T-helper 22 cell (primary cell): ENCODE measurements around the gene SAMHD1.
"Not testable (repeated sequence)": the region's sequence is repeated elsewhere in the genome, so short reads cannot be mapped to it uniquely, and the experiment has no call there.

Source experiments
- DNase-seq: peaks from one replicate; pipeline ENCODE4 v3.0.0-alpha.2; 2020; ENCODE audit warnings: low read depth

The SAMHD1 gene

GRCh38 chr20:36951198-36951978 lies at the start of gene SAMHD1:
TSS of gene SAMHD1 (minus strand) at chr20:36951708. CDS start at chr20:36951643, 65 bp downstream.
- peak; percentile 79 for DNase-seq

DNA sequence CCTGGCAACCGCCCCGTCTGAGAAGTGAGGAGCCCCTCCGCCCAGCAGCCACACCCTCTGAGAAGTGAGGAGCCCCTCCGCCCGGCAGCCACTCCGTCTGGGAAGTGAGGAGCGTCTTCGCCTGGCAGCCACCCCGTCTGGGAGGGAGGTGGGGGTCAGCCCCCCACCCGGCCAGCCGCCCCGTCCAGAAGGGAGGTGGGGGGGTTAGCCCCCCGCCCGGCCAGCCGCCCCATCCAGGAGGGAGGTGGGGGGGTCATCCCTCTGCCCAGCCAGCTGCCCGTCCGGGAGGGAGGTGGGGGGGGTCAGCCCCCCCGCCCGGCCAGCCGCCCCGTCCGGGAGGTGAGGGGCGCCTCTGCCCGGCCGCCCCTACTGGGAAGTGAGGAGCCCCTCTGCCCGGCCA lies 48.7 kb upstream of the SAMHD1 start:
- DNase-seq: not testable (repeated sequence)

DNA sequence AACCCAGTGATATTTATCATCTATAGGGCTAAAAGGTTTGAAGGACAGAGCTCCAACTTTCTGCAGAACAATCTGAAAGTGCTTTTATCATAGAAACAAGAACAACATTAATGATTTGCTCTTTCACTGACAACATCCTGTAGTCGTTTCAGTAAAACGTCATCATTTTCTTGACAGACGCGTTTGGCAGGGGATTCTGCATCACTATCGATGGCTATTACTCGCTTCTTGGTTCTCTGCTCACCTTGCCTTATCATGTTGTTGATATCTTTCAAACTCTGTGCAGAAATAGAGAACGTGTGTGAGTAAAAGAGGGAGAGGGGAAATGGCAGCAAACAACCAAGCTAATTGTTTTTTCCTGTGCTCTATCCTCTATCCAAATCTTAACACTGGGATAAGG lies 47.1 kb upstream of the SAMHD1 start:
- no peak for DNase-seq

DNA sequence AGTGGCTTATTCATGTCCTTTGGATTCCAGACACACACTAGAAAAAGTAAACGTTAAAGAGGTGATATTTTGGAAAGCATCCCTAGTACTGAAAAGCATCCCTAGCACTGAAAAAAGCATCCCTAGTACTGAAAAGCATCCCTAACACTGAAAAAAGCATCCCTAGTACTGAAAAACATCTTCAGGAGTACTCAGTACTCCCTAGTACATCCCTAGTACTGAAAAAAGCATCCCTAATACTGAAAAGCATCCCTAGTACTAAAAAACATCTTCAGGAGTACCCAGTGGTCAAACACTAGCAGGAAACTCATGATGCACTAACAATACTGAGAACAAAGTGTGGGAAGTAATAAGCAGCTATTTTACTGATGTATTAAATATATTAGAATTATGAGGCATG lies 45.6 kb upstream of the SAMHD1 start:
- DNase-seq: no peak

- not testable (repeated sequence) for DNase-seq
Measured at GRCh38 chr20:36994221-36994620, 42.7 kb upstream of the SAMHD1 start.

DNA sequence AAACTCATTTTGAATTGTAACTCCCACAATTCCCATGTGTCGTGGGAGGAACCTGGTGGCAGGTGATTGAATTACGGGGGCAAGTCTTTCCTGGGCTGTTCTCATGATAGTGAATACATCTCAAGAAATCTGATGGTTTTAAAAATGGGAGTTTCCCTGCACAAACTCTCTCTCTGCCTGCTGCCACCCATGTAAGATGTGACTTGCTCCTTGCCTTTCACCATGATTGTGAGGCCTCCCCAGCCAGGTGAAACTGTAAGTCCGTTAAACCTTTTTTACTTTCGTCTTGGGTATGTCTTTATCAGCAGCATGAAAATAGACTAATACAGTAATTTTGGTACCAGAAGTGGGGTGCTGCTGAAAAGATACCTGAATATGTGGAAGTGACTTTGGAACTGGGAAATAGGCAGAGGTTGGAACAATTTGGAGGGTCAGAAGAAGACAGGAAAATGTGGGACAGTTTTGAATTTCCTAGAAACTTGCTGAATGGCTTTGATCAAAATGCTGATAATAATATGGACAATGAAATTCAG lies 41.4 kb upstream of the SAMHD1 start:
- no peak for DNase-seq

DNA sequence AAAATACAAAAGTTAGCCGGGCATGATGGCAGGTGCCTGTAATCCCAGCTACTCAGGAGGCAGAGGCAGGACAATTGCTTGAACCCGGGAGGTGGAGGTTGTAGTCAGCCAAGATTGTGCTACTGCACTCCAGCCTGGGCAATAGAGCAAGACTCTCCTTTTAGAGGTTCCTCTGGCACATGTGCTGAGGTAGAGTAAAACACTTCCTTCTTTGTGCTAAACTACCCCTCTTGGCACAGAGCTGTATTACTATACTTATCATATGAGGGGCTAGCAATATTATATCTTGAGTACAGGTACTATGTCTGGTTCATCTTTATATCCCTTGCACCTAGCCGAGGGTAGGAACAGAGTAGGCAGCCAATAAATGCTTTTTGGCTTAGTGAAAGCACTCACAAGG lies 40.2 kb upstream of the SAMHD1 start:
- no peak for DNase-seq

GRCh38 chr20:36989797-36990196 lies 38.3 kb upstream of the SAMHD1 start:
- DNase-seq: no peak

DNA sequence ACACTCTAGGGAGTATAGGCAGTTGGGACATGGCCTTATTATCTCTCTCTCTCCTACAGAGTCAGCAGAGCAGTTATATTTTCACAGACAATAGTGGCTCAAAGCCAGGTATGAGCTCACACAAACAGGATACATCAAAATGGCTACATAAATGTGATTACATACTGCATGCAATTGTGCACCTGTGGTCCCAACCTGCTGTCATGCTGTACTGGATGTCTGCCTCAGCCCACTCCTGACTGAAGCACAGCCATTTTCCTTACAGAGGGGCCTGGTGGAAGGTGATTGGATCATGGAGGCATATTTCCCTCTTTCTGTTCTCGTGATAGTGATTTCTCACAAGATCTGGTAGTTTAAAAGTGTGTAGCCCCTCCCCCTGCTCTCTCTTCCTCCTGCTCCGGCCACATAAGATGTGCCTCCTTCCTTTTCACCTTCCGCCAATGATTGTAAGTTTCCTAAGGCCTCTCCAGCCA lies 37.0 kb upstream of the SAMHD1 start:
- no peak for DNase-seq

DNA sequence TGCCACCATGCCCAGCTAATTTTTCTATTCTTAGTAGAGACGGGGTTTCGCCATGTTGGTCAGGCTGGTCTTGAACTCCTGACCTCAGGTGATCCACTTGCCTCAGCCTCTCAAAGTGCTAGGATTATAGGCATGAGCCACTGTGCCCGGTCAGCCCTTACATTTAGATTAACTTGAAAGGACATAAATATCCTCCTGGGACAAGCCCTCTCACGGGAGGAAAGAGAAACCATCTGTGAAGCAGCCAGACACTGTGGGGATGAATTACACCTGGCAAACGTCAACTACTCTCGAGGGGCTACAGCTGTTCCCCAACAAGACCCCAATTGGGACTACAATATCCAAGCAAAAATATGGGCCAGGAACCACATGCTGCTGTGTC lies 32.7 kb upstream of the SAMHD1 start:
- no peak for DNase-seq

GRCh38 chr20:36975099-36975818 lies 23.8 kb upstream of the SAMHD1 start:
- DNase-seq: peak; percentile 67

DNA sequence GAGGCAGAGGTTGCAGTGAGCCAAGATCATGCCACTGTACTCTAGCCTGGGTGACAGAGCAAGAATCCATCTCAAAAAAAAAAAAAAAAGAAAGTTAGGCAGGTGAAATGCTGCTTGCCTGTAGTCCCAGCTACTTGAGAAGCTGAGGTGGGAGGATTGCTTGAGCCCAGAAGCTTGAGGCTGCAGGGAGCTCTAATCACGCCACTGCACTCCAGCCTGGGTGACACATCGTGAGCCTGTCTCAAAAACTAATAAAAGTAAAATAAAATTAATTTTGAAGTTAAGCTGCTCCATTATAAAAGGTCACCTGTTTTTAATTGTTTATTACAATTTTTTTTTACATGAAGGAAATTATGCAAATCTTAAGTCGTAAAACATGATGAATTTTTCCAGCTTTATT lies 23.2 kb upstream of the SAMHD1 start:
- peak; percentile 12 for DNase-seq

GRCh38 chr20:36971103-36971502 lies 19.6 kb upstream of the SAMHD1 start:
- no peak for DNase-seq

DNA sequence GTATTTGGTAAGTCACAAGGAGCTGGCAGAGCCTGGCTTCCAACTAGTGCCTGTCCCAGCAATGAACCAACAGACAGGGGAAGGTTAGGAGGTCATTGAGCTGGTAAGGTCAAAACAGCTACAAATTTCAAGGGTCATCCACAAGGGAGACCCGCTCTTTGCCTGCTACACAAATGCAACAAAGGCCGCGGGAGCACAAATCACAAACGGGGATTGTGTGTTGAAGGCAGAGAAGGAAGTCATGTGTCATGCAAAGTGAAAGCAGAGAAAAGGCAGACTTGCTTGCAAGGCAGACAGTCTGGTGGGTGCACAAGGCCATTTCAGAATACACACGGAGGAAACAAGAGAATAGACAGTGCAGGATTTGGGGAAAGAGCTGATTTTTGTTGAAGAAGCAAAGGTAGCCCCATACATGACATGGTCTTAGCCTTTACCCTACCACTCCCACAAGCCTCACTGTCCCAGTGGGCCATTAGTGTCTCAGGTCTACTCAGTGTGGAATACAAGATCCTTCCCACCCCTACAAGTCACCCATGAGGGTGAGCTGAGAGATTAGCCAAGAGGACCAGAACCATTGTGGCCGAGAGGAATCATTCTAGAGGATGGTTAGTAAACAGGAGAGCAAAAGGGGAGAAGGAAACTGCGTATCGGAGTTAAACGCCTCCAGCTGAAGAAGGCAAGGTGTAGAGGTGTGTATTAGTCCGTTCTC lies 18.1 kb upstream of the SAMHD1 start:
- DNase-seq: no peak

- no peak for DNase-seq
Measured at GRCh38 chr20:36969051-36969450, 17.5 kb upstream of the SAMHD1 start.

GRCh38 chr20:36967636-36968035 lies 16.1 kb upstream of the SAMHD1 start:
- DNase-seq: no peak

- not testable (repeated sequence) for DNase-seq
Measured at GRCh38 chr20:36966965-36967364, 15.5 kb upstream of the SAMHD1 start.

- not testable (repeated sequence) for DNase-seq
Measured at GRCh38 chr20:36962354-36962941, 10.9 kb upstream of the SAMHD1 start.

DNA sequence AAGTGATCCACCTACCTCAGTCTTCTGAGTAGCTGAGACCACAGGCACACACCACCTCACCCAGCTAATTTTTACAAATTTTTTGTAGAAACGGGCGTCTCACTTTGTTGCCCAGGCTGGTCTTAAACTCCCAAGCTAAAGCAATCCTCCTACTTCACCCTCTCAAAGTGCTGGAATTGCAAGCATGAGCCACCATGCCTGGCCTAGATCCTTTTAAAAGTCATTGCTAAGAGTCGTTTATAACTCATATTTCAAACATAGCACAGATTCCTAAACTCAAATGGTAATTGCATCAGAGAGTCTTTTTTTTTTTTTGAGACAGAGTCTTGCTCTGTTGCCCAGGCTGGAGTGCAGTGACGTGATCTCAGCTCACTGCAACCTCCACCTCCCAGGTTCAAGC lies 7.7 kb upstream of the SAMHD1 start:
- DNase-seq: no peak

- no peak for DNase-seq
Measured at GRCh38 chr20:36957875-36958667, 6.6 kb upstream of the SAMHD1 start.

- no peak for DNase-seq
Measured at GRCh38 chr20:36956674-36957073, 5.2 kb upstream of the SAMHD1 start.
